Activated T-helper 17 cell treated with anti-CD3 and anti-CD28 coated beads, Interleukin-2, amount 50 U/mL, for 72 hours (primary cell): ENCODE results near the gene CFL2. TPM values are rescaled to one million over a fixed set of nuclear protein-coding genes. Genes with fewer than 3 reads are reported as not detected.
A peak's percentile ranks its signal among the peaks of the same experiment; 100 is the strongest.
"Not testable (repeated sequence)": the region's sequence is repeated elsewhere in the genome, so short reads cannot be mapped to it uniquely, and the experiment has no call there.

Source experiments
- ATAC-seq: fragments of 150-1000 bp; cut with Tn5 transposase; replicated peaks from 2 replicates; pipeline ENCODE4 v1.10.0; 2021; ENCODE audit warnings: mild to moderate bottlenecking, moderate library complexity
- H3K27ac Mint-ChIP-seq: one replicate; pipeline ENCODE4 v1.8.0; 2022; ENCODE audit warnings: mixed read lengths
- H3K27me3 Mint-ChIP-seq: one replicate; pipeline ENCODE4 v1.8.0; 2022; ENCODE audit warnings: mixed read lengths
- H3K36me3 Mint-ChIP-seq: one replicate; pipeline ENCODE4 v1.8.0; 2022; ENCODE audit warnings: low read depth, mild to moderate bottlenecking, mixed read lengths
- H3K4me1 Mint-ChIP-seq: one replicate; pipeline ENCODE4 v1.8.0; 2022; ENCODE audit warnings: mixed read lengths
- H3K4me3 Mint-ChIP-seq: one replicate; pipeline ENCODE4 v1.8.0; 2022; ENCODE audit warnings: mild to moderate bottlenecking, mixed read lengths
- H3K9me3 Mint-ChIP-seq: one replicate; pipeline ENCODE4 v1.8.0; 2022; ENCODE audit warnings: mixed read lengths
- total RNA-seq, 2 donors: library from RNA; stranded (reverse); gene quantifications; one replicate each; pipeline ENCODE4 v1.2.3, GENCODE V29; 2022

The CFL2 gene
- 1 to 10 TPM; 6.6 to 9.2 TPM for total RNA-seq

- Mint-ChIP-seq H3K4me1 (peaks cover 5% of the 10 kb centered on the region), H3K9me3 (no peaks in the 10 kb centered on the region), H3K27ac (peak within 1 kb of the TSS; percentile 82), H3K27me3 (no peaks in the 10 kb centered on the region), H3K4me3 (peak within 1 kb of the TSS; percentile 86), H3K36me3 (peaks cover 28% of the 10 kb centered on the region)
- ATAC-seq, result peak; percentile 93
These were observed at the start of gene CFL2 for GRCh38 chr14:34714320-34715126. Gene CFL2 (minus strand): TSS chr14:34714593. CDS start chr14:34714540, 53 bp downstream.

- H3K9me3 Mint-ChIP-seq, result no peaks in the 10 kb centered on the region
- no peaks in the 10 kb centered on the region for H3K4me1 Mint-ChIP-seq
- no peaks in the 10 kb centered on the region for H3K27me3 Mint-ChIP-seq
- ATAC-seq, result no peak
- H3K27ac Mint-ChIP-seq, result no peak overlapping the region
- peaks cover 89% of the 10 kb centered on the region for H3K36me3 Mint-ChIP-seq
- H3K4me3 Mint-ChIP-seq, result no peak overlapping the region
These were observed 40.8 kb upstream of the CFL2 start for GRCh38 chr14:34755215-34755614.

- Mint-ChIP-seq H3K27ac (no peak overlapping the region), H3K36me3 (peaks cover 84% of the 10 kb centered on the region), H3K4me3 (no peak overlapping the region), H3K9me3 (no peaks in the 10 kb centered on the region), H3K4me1 (no peaks in the 10 kb centered on the region), H3K27me3 (no peaks in the 10 kb centered on the region)
- ATAC-seq, result no peak
These were observed 40.3 kb upstream of the CFL2 start for GRCh38 chr14:34754687-34755086.

- H3K27ac Mint-ChIP-seq, result no peak overlapping the region
- H3K36me3 Mint-ChIP-seq, result peaks cover 44% of the 10 kb centered on the region
- H3K4me1 Mint-ChIP-seq, result no peaks in the 10 kb centered on the region
- H3K4me3 Mint-ChIP-seq, result no peak overlapping the region
- no peaks in the 10 kb centered on the region for H3K27me3 Mint-ChIP-seq
- H3K9me3 Mint-ChIP-seq, result no peaks in the 10 kb centered on the region
- no peak for ATAC-seq
These were observed 36.3 kb upstream of the CFL2 start for GRCh38 chr14:34750670-34751069.

- Mint-ChIP-seq H3K4me3 (no peak overlapping the region), H3K27me3 (no peaks in the 10 kb centered on the region), H3K36me3 (peaks cover 39% of the 10 kb centered on the region), H3K9me3 (no peaks in the 10 kb centered on the region), H3K27ac (no peak overlapping the region), H3K4me1 (no peaks in the 10 kb centered on the region)
- no peak for ATAC-seq
These were observed 35.8 kb upstream of the CFL2 start for GRCh38 chr14:34750233-34750632.

- ATAC-seq, result no peak
- Mint-ChIP-seq H3K27me3 (no peaks in the 10 kb centered on the region), H3K4me1 (peaks cover 4% of the 10 kb centered on the region)
These were observed 35.0 kb upstream of the CFL2 start for GRCh38 chr14:34749408-34749807.

GRCh38 chr14:34742270-34743115 lies 28.1 kb upstream of the CFL2 start:
- no peaks in the 10 kb centered on the region for H3K27me3 Mint-ChIP-seq
- H3K4me1 Mint-ChIP-seq, result peaks cover 28% of the 10 kb centered on the region
- ATAC-seq, result no peak
- H3K27ac Mint-ChIP-seq, result peak overlapping the region; percentile 75
- H3K36me3 Mint-ChIP-seq, result no peaks in the 10 kb centered on the region
- H3K9me3 Mint-ChIP-seq, result no peaks in the 10 kb centered on the region
- peak overlapping the region; percentile 34 for H3K4me3 Mint-ChIP-seq

More at GRCh38 chr14:34749408-34749807, 35.0 kb upstream of the CFL2 start:
- Mint-ChIP-seq H3K9me3 (no peaks in the 10 kb centered on the region), H3K36me3 (peaks cover 31% of the 10 kb centered on the region), H3K4me3 (no peak overlapping the region), H3K27ac (no peak overlapping the region)

- ATAC-seq, result peak; percentile 32
- Mint-ChIP-seq H3K9me3 (no peaks in the 10 kb centered on the region), H3K4me1 (peaks cover 28% of the 10 kb centered on the region), H3K4me3 (peak overlapping the region; percentile 34), H3K27me3 (no peaks in the 10 kb centered on the region), H3K27ac (peak overlapping the region; percentile 75), H3K36me3 (no peaks in the 10 kb centered on the region)
These were observed 27.4 kb upstream of the CFL2 start for GRCh38 chr14:34741840-34742239.

- H3K36me3 Mint-ChIP-seq, ATAC-seq, H3K27ac Mint-ChIP-seq, H3K27me3 Mint-ChIP-seq, H3K9me3 Mint-ChIP-seq, H3K4me3 Mint-ChIP-seq: not testable (repeated sequence)
- peaks cover 28% of the 10 kb centered on the region for H3K4me1 Mint-ChIP-seq
These were observed 25.7 kb upstream of the CFL2 start for GRCh38 chr14:34740139-34740538.

- H3K27ac Mint-ChIP-seq, H3K9me3 Mint-ChIP-seq, ATAC-seq, H3K27me3 Mint-ChIP-seq, H3K36me3 Mint-ChIP-seq, H3K4me3 Mint-ChIP-seq: not testable (repeated sequence)
- peaks cover 19% of the 10 kb centered on the region for H3K4me1 Mint-ChIP-seq
These were observed 22.7 kb upstream of the CFL2 start for GRCh38 chr14:34737079-34737478.

- Mint-ChIP-seq H3K27me3 (no peaks in the 10 kb centered on the region), H3K4me3 (no peak overlapping the region), H3K9me3 (no peaks in the 10 kb centered on the region), H3K36me3 (no peaks in the 10 kb centered on the region), H3K27ac (no peak overlapping the region), H3K4me1 (peaks cover 5% of the 10 kb centered on the region)
- no peak for ATAC-seq
These were observed 18.9 kb upstream of the CFL2 start for GRCh38 chr14:34733245-34733644.

GRCh38 chr14:34732802-34733201 lies 18.4 kb upstream of the CFL2 start:
- no peaks in the 10 kb centered on the region for H3K36me3 Mint-ChIP-seq
- H3K9me3 Mint-ChIP-seq, result no peaks in the 10 kb centered on the region
- H3K27me3 Mint-ChIP-seq, result no peaks in the 10 kb centered on the region
- peaks cover 5% of the 10 kb centered on the region for H3K4me1 Mint-ChIP-seq
- ATAC-seq, result no peak
- H3K27ac Mint-ChIP-seq, result no peak overlapping the region
- H3K4me3 Mint-ChIP-seq, result no peak overlapping the region

GRCh38 chr14:34723867-34724266 lies 9.5 kb upstream of the CFL2 start:
- Mint-ChIP-seq H3K9me3 (no peaks in the 10 kb centered on the region), H3K36me3 (no peaks in the 10 kb centered on the region), H3K27me3 (no peaks in the 10 kb centered on the region), H3K27ac (no peak overlapping the region), H3K4me1 (peaks cover 8% of the 10 kb centered on the region), H3K4me3 (no peak overlapping the region)
- ATAC-seq, result no peak

GRCh38 chr14:34722723-34723545 lies 8.5 kb upstream of the CFL2 start:
- Mint-ChIP-seq H3K4me3 (no peak overlapping the region), H3K27me3 (no peaks in the 10 kb centered on the region), H3K4me1 (peaks cover 8% of the 10 kb centered on the region), H3K36me3 (no peaks in the 10 kb centered on the region), H3K9me3 (no peaks in the 10 kb centered on the region), H3K27ac (no peak overlapping the region)
- peak; percentile 52 for ATAC-seq
